ENCODE measurements around the gene MVD.

MVD gene

DNA sequence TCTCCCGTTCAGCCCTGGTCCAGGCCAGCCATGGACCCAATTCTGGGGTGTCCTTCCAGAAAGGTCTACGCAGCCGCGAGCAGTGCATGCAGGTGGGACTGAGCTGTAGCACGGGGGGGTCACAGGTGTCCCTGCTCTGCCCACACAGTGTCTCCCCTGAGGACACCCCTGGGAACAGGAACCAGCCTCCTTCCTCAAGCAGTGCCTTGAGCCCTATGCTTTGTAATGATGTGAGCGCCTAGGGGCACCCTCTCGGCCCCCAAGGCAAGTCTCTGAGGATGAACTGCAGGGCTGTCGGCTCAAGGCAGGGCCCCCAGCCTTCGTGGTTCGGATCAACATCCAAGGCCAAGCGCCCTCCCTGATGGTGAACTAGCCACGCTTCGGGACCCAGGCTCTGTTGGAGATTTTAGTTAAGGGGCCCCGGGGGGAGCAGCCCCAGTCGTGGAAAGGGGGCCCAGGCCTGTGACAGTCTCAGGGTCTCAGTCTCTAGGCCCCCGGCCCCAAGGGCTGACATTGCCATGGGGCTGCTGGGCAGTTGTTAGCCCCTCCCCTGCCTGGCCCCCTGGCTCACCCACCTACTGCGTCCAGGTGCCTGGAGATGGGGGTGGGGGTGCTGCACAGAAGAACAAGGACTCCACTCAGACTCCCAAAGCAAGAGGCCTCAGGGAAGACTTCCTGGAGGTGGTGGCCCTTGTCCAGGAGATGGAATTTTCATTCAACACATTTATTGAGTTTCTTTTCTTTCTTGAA, 22.2 kb downstream of the MVD start:
- DNase-seq (ENCODE audit: low read depth in 3 of 3, low spot score in 1 of 3) = no peak

- DNase-seq (ENCODE audit: low read depth in 3 of 3, low spot score in 1 of 3) = no peak
Observed at GRCh38 chr16:88640039-88640495, 22.8 kb downstream of the MVD start.

- DNase-seq (ENCODE audit: low read depth in 3 of 3, low spot score in 1 of 3) = no peak
Observed at GRCh38 chr16:88639231-88640038, 23.5 kb downstream of the MVD start.

DNA sequence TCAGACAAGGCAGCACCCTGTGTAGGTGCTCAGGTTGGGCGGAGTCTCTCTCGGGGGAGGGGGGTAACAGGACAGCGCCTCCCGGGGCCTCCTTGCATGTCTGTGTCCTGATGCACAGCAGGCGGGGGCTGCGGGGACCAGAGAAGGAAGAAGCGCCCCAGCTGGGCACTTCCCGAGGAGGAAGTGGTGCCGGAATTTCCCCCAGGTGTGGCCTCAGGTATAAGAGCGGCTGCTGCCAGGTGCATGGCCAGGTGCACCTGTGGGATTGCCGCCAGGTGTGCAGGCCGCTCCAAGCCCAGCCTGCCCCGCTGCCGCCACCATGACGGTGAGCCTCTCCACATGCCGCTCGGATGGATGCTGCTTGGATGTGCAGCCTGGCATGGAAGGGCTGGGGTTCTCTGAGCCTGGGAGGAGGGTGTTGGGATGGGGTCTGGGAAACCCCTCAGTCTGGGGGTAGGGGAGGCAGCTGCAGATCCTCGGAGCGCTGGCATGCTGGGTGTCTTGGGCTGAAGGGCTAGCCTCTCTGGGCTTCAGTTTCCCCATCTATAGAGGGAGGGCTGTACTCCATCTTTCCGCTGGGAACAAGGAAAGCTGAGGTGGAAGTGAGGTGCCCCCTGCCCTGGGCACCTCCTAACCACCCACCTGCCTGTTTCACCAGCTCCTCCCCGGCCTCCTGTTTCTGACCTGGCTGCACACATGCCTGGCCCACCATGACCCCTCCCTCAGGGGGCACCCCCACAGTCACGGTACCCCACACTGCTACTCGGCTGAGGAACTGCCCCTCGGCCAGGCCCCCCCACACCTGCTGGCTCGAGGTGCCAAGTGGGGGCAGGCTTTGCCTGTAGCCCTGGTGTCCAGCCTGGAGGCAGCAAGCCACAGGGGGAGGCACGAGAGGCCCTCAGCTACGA, 24.3 kb downstream of the MVD start, which contains the start of gene IL17C:
TSS of gene IL17C (plus strand) at position 250 of the 908 bp plus-strand sequence. CDS start at position 320, 70 bp downstream.
- no peak for DNase-seq (ENCODE audit: low read depth in 3 of 3, low spot score in 1 of 3)

- no peak for DNase-seq (ENCODE audit: low read depth in 3 of 3, low spot score in 1 of 3)
Observed at GRCh38 chr16:88636488-88637265, 26.2 kb downstream of the MVD start.

- no peak for DNase-seq (ENCODE audit: low read depth in 3 of 3, low spot score in 1 of 3)
Observed at GRCh38 chr16:88635671-88636319, 27.1 kb downstream of the MVD start.

DNA sequence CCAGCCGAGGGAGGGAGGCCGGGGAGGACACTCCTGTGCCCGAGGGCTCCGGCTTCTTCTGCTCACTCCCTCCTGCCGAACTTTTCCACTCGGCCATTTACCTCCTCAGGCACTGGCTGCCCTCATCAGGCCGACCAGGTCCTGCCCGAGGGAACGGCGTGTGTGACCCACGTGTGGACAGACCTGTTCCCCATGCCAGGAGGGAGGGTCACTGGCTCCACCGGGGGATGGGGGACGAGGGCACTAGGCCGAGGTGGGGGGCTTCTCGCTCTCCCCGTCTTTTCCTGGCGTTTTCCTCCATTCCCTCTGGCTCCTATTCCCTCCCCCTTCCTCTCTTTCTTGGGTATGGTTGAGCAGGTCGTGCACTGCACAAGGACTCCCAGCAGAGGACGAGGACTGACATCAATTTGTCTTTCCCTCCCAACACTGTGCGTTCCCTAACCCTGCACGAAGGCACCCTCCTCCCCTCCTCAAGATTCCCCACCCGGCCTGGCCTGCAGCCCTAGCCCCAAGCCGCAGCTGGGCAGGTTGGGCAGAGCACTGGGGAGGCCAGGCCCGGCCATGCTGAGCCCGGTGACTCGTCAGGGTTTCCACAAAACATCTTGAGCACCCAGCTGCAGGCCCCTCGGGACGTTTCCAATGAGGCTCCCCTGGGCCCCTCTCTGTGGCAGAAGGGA, 27.8 kb downstream of the MVD start:
- no peak for DNase-seq (ENCODE audit: low read depth in 3 of 3, low spot score in 1 of 3)

GRCh38 chr16:88634141-88634993, 28.5 kb downstream of the MVD start:
- peak in 1 of 3 donors; percentile 13 for DNase-seq (ENCODE audit: low read depth in 3 of 3, low spot score in 1 of 3)

DNA sequence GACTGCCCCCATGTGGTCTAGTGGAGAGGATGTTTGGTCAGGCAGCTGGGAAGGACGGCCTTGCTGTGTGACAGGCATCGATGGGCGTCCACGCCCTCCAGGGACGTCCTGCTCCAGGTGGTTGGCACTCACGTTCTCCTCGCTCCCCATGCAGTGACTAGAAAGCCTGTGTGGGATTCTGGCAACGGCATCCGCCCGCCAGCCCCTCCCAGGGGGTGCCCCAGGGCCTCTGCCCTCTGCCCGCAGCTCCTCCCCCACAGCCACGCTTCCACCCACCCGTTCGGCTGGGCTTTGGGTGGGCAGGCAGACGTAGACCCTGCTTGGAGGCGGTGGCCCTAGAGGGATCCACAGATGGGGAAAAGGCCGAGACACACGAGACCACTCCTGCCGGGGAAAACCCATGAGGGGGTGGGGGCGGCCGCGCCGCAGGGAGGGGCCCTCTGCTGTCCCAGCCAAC, 29.2 kb downstream of the MVD start:
- no peak for DNase-seq (ENCODE audit: low read depth in 3 of 3, low spot score in 1 of 3)

GRCh38 chr16:88632587-88632930, 30.3 kb downstream of the MVD start:
- no peak for DNase-seq (ENCODE audit: low read depth in 3 of 3, low spot score in 1 of 3)

GRCh38 chr16:88631920-88632586, 30.8 kb downstream of the MVD start:
- no peak for DNase-seq (ENCODE audit: low read depth in 3 of 3, low spot score in 1 of 3)

DNA sequence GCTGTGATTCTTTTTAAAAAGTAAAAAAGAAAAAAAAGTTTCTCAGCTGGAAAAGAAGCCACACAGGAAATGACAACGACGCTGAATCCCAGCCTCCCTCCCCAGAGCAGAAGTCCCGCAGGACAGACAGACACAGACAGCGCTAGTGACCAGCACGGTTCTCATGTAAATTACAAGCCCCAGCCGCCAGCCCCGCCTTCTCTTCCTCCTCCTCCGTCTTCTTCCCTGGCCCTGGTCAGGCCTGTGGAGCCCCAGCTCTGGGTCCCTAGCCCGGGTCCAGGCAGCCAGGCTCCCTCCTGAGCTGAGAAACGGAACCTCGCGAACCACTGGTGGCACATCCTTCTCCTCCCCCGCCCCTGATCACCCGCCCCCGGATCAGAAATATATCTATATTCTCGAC, 31.5 kb downstream of the MVD start:
- no peak for DNase-seq (ENCODE audit: low read depth in 3 of 3, low spot score in 1 of 3)

DNA sequence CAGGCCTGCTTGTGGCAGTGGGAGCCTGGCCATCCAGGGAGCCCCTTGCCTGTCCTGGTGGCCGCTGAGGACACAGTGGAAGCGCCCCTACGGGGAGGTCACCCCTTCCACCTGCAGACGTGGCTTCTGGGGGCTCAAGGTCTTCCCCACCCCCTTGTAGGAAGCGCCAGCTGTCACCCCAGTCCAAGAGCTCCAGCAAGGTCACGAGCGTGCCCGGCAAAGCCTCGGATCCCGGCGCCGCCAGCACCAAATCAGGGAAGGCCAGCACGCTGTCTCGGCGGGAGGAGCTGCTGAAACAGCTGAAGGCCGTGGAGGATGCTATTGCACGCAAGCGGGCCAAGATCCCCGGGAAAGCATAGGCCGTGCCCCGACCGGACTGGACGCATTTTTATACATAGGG, 31.9 kb downstream of the MVD start:
- no peak for DNase-seq (ENCODE audit: low read depth in 3 of 3, low spot score in 1 of 3)

- DNase-seq (ENCODE audit: low read depth in 3 of 3, low spot score in 1 of 3) = no peak
Observed at GRCh38 chr16:88630433-88630832, 32.5 kb downstream of the MVD start.

DNA sequence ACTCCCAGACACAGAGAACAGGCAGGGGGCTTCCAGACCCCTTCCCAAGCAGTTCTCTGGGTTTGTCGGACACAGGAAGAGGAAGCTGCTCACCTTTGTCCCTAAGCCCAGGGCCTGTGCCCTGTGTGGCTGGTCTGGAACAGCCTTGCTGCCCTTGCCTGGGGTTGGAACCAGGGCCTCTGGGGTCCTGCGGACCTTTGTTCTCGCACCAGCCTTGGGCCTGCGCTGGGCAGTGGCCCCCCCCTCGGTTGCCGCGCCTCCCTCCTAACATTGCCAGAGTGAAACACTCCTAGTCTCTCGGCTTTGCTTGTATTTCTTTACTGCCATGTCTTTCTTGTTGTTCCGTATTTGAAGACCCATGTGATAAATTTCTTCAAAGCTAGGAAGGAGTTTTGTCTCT, 33.1 kb downstream of the MVD start:
- DNase-seq (ENCODE audit: low read depth in 3 of 3, low spot score in 1 of 3) = no peak

GRCh38 chr16:88628512-88628974, 34.3 kb downstream of the MVD start:
- DNase-seq (ENCODE audit: low read depth in 3 of 3, low spot score in 1 of 3) = no peak

GRCh38 chr16:88627531-88628411, 35.1 kb downstream of the MVD start:
- DNase-seq (ENCODE audit: low read depth in 3 of 3, low spot score in 1 of 3) = no peak
